ENCODE measurements around the gene KIAA1755.
"Not testable (repeated sequence)": the region's sequence is repeated elsewhere in the genome, so short reads cannot be mapped to it uniquely, and the experiment has no call there.

DNA sequence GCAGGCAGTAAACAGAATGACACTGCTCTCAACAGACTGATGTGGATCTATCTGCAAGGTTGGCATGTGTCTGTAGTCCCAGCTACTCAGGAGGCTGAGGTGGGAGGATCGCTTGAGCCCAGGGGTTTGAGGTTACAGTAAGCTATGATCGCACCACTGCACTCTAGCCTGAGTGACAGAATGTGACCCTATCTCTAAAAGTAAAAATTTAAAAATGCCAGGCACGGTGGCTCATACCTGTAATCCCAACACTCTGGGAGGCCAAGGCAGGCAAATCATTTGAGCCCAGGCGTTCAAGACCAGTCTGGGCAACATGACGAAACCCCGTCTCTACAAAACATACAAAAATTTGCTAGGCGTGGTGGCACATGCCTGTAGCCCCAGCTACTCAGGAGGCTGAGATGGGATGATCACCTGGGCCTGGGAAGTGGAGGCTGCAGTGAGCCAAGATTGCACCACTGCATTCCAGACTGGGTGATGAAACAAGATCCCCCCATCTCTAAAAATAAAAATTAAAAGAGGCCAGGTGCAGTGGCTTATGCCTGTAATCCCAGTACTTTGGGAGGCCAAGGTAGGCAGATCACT lies 23.6 kb upstream of the KIAA1755 start:
- TF ChIP-seq, protein P1, sequence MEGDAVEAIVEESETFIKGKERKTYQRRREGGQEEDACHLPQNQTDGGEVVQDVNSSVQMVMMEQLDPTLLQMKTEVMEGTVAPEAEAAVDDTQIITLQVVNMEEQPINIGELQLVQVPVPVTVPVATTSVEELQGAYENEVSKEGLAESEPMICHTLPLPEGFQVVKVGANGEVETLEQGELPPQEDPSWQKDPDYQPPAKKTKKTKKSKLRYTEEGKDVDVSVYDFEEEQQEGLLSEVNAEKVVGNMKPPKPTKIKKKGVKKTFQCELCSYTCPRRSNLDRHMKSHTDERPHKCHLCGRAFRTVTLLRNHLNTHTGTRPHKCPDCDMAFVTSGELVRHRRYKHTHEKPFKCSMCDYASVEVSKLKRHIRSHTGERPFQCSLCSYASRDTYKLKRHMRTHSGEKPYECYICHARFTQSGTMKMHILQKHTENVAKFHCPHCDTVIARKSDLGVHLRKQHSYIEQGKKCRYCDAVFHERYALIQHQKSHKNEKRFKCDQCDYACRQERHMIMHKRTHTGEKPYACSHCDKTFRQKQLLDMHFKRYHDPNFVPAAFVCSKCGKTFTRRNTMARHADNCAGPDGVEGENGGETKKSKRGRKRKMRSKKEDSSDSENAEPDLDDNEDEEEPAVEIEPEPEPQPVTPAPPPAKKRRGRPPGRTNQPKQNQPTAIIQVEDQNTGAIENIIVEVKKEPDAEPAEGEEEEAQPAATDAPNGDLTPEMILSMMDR (IDR thresholded peaks at IDR 0.05; ENCODE audit: insufficient read depth, low read length, poor library complexity, severe bottlenecking), result not testable (repeated sequence)
- TF ChIP-seq EZH2phosphoT487 (conservative IDR thresholded peaks at IDR 0.05; ENCODE audit: low read length), result not testable (repeated sequence)

All from SU-DHL-6 (cell line).